HepG2 (cell line): ENCODE data around the gene IL11RA. TPM values are rescaled to one million over a fixed set of nuclear protein-coding genes. Genes with fewer than 3 reads are reported as not detected.

Source experiments
- DPF2 ChIP-seq: sonication (generic); formaldehyde crosslinking; IDR thresholded peaks from 2 replicates; pipeline ENCODE4 v1.4.0; 2020; ENCODE audit warnings: mild to moderate bottlenecking, low read depth, missing genetic modification reagents, borderline replicate concordance
- EHMT2 ChIP-seq: fragments of 200-600 bp; sonication (generic); IDR thresholded peaks from 2 replicates; pipeline ENCODE4 v1.7.0; 2017; ENCODE audit warnings: antibody characterized with exemption, low read depth, low read length, borderline replicate concordance
- FOXA1 ChIP-seq, 2 experiments: fragments of 450-650 bp in 1 of 2; sonication (generic) in 1 of 2; formaldehyde crosslinking in 1 of 2; IDR thresholded peaks; 2 replicates each; pipeline versions ENCODE4 v1.4.0 to v1.6.1; 2016 to 2020; ENCODE audit warnings: missing genetic modification reagents in 1 of 2
- HNF4A ChIP-seq: sonication (generic); formaldehyde crosslinking; IDR thresholded peaks from 2 replicates; pipeline ENCODE4 v1.4.0; 2020; ENCODE audit warnings: missing genetic modification reagents
- HNF4G ChIP-seq, 2 experiments: sonication (generic) in 1 of 2; formaldehyde crosslinking in 1 of 2; IDR thresholded peaks; 2 replicates each; pipeline versions ENCODE4 v1.4.0 to v1.6.1; 2011 to 2020; ENCODE audit warnings: borderline replicate concordance in 2 of 2, low read depth in 2 of 2, mild to moderate bottlenecking in 2 of 2, low read length in 1 of 2, missing genetic modification reagents in 1 of 2, moderate library complexity in 1 of 2
- JDP2 ChIP-seq: sonication (generic); formaldehyde crosslinking; IDR thresholded peaks from 2 replicates; pipeline ENCODE4 v1.8.1; 2022; ENCODE audit warnings: missing genetic modification reagents, borderline replicate concordance
- MZF1 ChIP-seq: sonication (generic); formaldehyde crosslinking; IDR thresholded peaks from 2 replicates; pipeline ENCODE4 v1.8.1; 2023; ENCODE audit warnings: mild to moderate bottlenecking, missing genetic modification reagents, borderline replicate concordance
- NKX3-1 ChIP-seq: sonication (generic); formaldehyde crosslinking; IDR thresholded peaks from 2 replicates; pipeline ENCODE4 v1.5.0; 2020; ENCODE audit warnings: missing genetic modification reagents
- NPAS2 ChIP-seq: sonication (generic); formaldehyde crosslinking; IDR thresholded peaks from 2 replicates; pipeline ENCODE4 v1.8.0; 2022; ENCODE audit warnings: mild to moderate bottlenecking, missing genetic modification reagents, borderline replicate concordance
- NR2F6 ChIP-seq, 2 experiments: IDR thresholded peaks; 2 replicates each; pipeline ENCODE4 v1.6.1; 2016; ENCODE audit warnings: antibody characterized with exemption in 1 of 2, mild to moderate bottlenecking in 1 of 2
- TEAD3 ChIP-seq: optimal IDR thresholded peaks from 2 replicates; pipeline ENCODE3; 2016; ENCODE audit warnings: borderline replicate concordance
- ZNF230 ChIP-seq: sonication (generic); formaldehyde crosslinking; IDR thresholded peaks from 2 replicates; pipeline ENCODE4 v1.4.0; 2020; ENCODE audit warnings: mild to moderate bottlenecking, missing genetic modification reagents
- ZNF263 ChIP-seq: sonication (generic); formaldehyde crosslinking; IDR thresholded peaks from 2 replicates; pipeline ENCODE4 v1.4.0; 2020; ENCODE audit warnings: missing genetic modification reagents
- ZNF30 ChIP-seq: sonication (generic); formaldehyde crosslinking; IDR thresholded peaks from 2 replicates; pipeline ENCODE4 v1.5.0; 2020; ENCODE audit warnings: mild to moderate bottlenecking, missing genetic modification reagents
- ZNF350 ChIP-seq: sonication (generic); formaldehyde crosslinking; IDR thresholded peaks from 2 replicates; pipeline ENCODE4 v1.4.0; 2020; ENCODE audit warnings: mild to moderate bottlenecking, low read depth, missing genetic modification reagents, borderline replicate concordance
- ZNF468 ChIP-seq: sonication (generic); formaldehyde crosslinking; IDR thresholded peaks from 2 replicates; pipeline ENCODE4 v1.8.0; 2022; ENCODE audit warnings: mild to moderate bottlenecking, moderate library complexity, missing genetic modification reagents
- ZNF550 ChIP-seq: sonication (generic); formaldehyde crosslinking; IDR thresholded peaks from 2 replicates; pipeline ENCODE4 v1.4.0; 2020; ENCODE audit warnings: mild to moderate bottlenecking, missing genetic modification reagents, borderline replicate concordance
- ZNF746 ChIP-seq: sonication (generic); formaldehyde crosslinking; IDR thresholded peaks from 2 replicates; pipeline ENCODE4 v1.8.0; 2022; ENCODE audit warnings: mild to moderate bottlenecking, missing genetic modification reagents
- ZNF761 ChIP-seq: sonication (generic); formaldehyde crosslinking; conservative IDR thresholded peaks from 2 replicates; pipeline ENCODE4 v1.4.0; 2020; ENCODE audit warnings: mild to moderate bottlenecking, missing genetic modification reagents
- ZSCAN25 ChIP-seq: sonication (generic); formaldehyde crosslinking; IDR thresholded peaks from 2 replicates; pipeline ENCODE4 v1.8.0; 2022; ENCODE audit warnings: mild to moderate bottlenecking, missing genetic modification reagents
- polyA plus RNA-seq, 8 experiments: library from polyadenylated mRNA; depleted of rRNA in 3 of 8; stranded (reverse) in 7 of 8; unstranded in 1 of 8; fragments of >200 nt; fragmentation: Illumina TruSeq in 4 of 8; extraction: Trizol in 4 of 8; gene quantifications; 2 replicates each; pipeline versions ENCODE4 v1.2.1 to v1.2.3, GENCODE V29; 2011 to 2016; ENCODE audit warnings: low read depth in 4 of 8, missing spikeins in 1 of 8, mixed read lengths in 1 of 8; ENCODE audit not compliant: insufficient read depth in 1 of 8
- total RNA-seq, 5 experiments: library from RNA; depleted of rRNA; stranded (reverse); fragments of >200 nt; fragmentation: Illumina TruSeq; extraction: Trizol; gene quantifications; 2 replicates each; pipeline ENCODE4 v1.2.3, GENCODE V29; 2016; ENCODE audit warnings: low read depth in 1 of 5
- TF ChIP-seq, protein P1 (sequence below): sonication (generic); formaldehyde crosslinking; IDR thresholded peaks from 2 replicates; pipeline ENCODE4 v1.4.0; 2020; ENCODE audit warnings: low read depth, mild to moderate bottlenecking, missing genetic modification reagents
- TF ChIP-seq, protein P2 (sequence below): sonication (generic); formaldehyde crosslinking; IDR thresholded peaks from 2 replicates; pipeline ENCODE4 v1.9.0; 2021; ENCODE audit warnings: missing genetic modification reagents, mild to moderate bottlenecking, borderline replicate concordance
- TF ChIP-seq, protein P3 (sequence below): sonication (generic); formaldehyde crosslinking; IDR thresholded peaks from 2 replicates; pipeline ENCODE4 v1.4.0; 2020; ENCODE audit warnings: missing genetic modification reagents

The IL11RA gene
- total and polyA plus RNA-seq, 2 of the 13 experiments (the other 11 are each of a cell fraction or from before 2014, with no cell fraction given) = 2.0 to 4.2 TPM

DNA sequence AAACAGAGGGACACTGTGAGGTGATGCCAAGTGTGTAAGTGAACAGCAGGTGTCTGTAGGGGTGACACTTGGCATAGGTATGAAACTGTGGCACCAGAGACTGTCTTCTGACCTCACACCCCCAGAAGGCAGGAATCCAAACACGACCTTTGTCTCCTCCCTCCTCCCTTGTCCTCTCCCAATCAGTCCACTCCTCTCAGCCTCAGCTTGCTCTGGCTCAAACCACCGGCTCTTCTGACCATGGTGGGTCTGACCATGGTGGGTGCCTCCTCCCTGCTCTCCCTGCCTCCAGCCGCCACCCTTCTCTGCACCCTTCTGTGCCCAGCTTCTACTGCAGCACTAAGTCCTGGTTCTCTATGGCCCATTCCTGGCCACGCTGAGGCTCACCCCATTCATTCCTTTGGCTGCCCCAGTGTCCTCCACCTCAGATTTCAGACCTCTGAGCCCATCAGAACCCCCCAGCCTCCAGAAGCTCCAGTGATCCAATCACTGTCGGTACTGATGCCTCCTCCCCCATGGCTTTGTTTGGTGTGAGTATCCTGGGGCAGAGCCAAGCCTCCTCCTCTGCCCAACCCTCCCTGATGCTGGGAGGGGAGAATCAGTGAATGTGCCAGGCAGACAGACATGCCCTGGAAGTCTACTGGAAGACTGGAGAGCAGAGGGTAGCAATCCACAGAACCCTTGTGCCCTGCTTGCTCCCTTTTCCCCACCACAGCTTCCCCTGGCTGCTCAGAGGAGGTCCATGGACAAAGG lies 21.4 kb upstream of the IL11RA start (continued):
- TF ChIP-seq, protein P1, sequence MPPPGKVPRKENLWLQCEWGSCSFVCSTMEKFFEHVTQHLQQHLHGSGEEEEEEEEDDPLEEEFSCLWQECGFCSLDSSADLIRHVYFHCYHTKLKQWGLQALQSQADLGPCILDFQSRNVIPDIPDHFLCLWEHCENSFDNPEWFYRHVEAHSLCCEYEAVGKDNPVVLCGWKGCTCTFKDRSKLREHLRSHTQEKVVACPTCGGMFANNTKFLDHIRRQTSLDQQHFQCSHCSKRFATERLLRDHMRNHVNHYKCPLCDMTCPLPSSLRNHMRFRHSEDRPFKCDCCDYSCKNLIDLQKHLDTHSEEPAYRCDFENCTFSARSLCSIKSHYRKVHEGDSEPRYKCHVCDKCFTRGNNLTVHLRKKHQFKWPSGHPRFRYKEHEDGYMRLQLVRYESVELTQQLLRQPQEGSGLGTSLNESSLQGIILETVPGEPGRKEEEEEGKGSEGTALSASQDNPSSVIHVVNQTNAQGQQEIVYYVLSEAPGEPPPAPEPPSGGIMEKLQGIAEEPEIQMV (CRISPR knock-in tag) = no peak
- TF ChIP-seq MZF1 (CRISPR knock-in tag) (no peak), ZNF230 (CRISPR knock-in tag) (no peak), HNF4G (IDR thresholded peaks at IDR 0.05; ENCODE audit: borderline replicate concordance, low read depth, low read length) (peak; percentile 58), HNF4G (CRISPR knock-in tag; IDR thresholded peaks at IDR 0.05; ENCODE audit: borderline replicate concordance, low read depth) (no peak), NPAS2 (no peak), TEAD3 (CRISPR knock-in tag) (peak; percentile 44), FOXA1 (IDR thresholded peaks at IDR 0.05) (no peak), FOXA1 (CRISPR knock-in tag; IDR thresholded peaks at IDR 0.05) (0 out of 2 replicates have a peak, but pooled peaks have one; percentile 6), JDP2 (no peak), ZNF550 (CRISPR knock-in tag) (no peak), ZNF350 (no peak), NR2F6 (IDR thresholded peaks at IDR 0.05) (peak; percentile 53; the same call in 1 of the 2 replicates), NR2F6 (CRISPR knock-in tag; IDR thresholded peaks at IDR 0.05) (peak; percentile 60; the same call in 1 of the 2 replicates), EHMT2 (no peak), DPF2 (CRISPR knock-in tag) (0 out of 2 replicates have a peak, but pooled peaks have one; percentile 14), NKX3-1 (no peak), ZNF468 (no peak), ZNF746 (peak; percentile 33; the same call in 1 of the 2 replicates), HNF4A (CRISPR knock-in tag) (peak; percentile 69), ZNF761 (CRISPR knock-in tag) (no peak), ZNF30 (CRISPR knock-in tag) (no peak), ZSCAN25 (CRISPR knock-in tag) (peak; percentile 66; the same call in 1 of the 2 replicates), ZNF263 (CRISPR knock-in tag) (peak; percentile 93)
- TF ChIP-seq, protein P2, sequence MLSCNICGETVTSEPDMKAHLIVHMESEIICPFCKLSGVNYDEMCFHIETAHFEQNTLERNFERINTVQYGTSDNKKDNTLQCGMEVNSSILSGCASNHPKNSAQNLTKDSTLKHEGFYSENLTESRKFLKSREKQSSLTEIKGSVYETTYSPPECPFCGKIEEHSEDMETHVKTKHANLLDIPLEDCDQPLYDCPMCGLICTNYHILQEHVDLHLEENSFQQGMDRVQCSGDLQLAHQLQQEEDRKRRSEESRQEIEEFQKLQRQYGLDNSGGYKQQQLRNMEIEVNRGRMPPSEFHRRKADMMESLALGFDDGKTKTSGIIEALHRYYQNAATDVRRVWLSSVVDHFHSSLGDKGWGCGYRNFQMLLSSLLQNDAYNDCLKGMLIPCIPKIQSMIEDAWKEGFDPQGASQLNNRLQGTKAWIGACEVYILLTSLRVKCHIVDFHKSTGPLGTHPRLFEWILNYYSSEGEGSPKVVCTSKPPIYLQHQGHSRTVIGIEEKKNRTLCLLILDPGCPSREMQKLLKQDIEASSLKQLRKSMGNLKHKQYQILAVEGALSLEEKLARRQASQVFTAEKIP (CRISPR knock-in tag) = no peak
- TF ChIP-seq, protein P3, sequence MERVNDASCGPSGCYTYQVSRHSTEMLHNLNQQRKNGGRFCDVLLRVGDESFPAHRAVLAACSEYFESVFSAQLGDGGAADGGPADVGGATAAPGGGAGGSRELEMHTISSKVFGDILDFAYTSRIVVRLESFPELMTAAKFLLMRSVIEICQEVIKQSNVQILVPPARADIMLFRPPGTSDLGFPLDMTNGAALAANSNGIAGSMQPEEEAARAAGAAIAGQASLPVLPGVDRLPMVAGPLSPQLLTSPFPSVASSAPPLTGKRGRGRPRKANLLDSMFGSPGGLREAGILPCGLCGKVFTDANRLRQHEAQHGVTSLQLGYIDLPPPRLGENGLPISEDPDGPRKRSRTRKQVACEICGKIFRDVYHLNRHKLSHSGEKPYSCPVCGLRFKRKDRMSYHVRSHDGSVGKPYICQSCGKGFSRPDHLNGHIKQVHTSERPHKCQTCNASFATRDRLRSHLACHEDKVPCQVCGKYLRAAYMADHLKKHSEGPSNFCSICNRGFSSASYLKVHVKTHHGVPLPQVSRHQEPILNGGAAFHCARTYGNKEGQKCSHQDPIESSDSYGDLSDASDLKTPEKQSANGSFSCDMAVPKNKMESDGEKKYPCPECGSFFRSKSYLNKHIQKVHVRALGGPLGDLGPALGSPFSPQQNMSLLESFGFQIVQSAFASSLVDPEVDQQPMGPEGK (CRISPR knock-in tag) = peak; percentile 30; the same call in 1 of the 2 replicates
